WERI-Rb-1 (cell line): ENCODE measurements around the gene ST6GALNAC3.

ENCODE experiments used
- DNase-seq: peaks from one replicate; pipeline ENCODE4 v3.0.0-alpha.2; 2020
- H3K27ac ChIP-seq: fragments of 250-450 bp; sonication (Bioruptor Pico); 2 replicates; pipeline ENCODE4 v1.5.1; 2020; ENCODE audit warnings: mild to moderate bottlenecking, moderate library complexity
- H3K27me3 ChIP-seq: fragments of 250-450 bp; sonication (Bioruptor Pico); 2 replicates; pipeline ENCODE4 v1.5.1; 2021; ENCODE audit warnings: mild to moderate bottlenecking, low read depth, moderate library complexity; ENCODE audit not compliant: insufficient read depth, severe bottlenecking
- H3K36me3 ChIP-seq: fragments of 250-450 bp; sonication (Bioruptor Pico); 2 replicates; pipeline ENCODE4 v1.5.1; 2020; ENCODE audit warnings: mild to moderate bottlenecking, moderate library complexity
- H3K4me3 ChIP-seq: 2 replicates; pipeline ENCODE4 v1.5.1; 2011; ENCODE audit warnings: low read depth, mild to moderate bottlenecking, control low read depth, low read length
- H3K9me3 ChIP-seq: fragments of 250-450 bp; sonication (Bioruptor Pico); 2 replicates; pipeline ENCODE4 v1.5.1; 2021; ENCODE audit warnings: mild to moderate bottlenecking, moderate library complexity; ENCODE audit not compliant: severe bottlenecking
- TF ChIP-seq, protein P1 (sequence below): IDR thresholded peaks from 2 replicates; pipeline ENCODE4 v1.5.1; 2011; ENCODE audit warnings: low read depth, mild to moderate bottlenecking, control low read depth, inconsistent platforms, low read length

Gene ST6GALNAC3

GRCh38 chr1:76425201-76426145 is 350.9 kb downstream of the ST6GALNAC3 start:
- Histone ChIP-seq H3K27ac (no peak overlapping the region), H3K4me3 (no peak overlapping the region)
- DNase-seq, result no peak

GRCh38 chr1:76426606-76427005 is 352.1 kb downstream of the ST6GALNAC3 start:
- Histone ChIP-seq H3K36me3 (no peaks in the 10 kb centered on the region), H3K9me3 (no peaks in the 10 kb centered on the region), H3K27me3 (no peaks in the 10 kb centered on the region), H3K4me3 (no peak overlapping the region), H3K27ac (no peak overlapping the region)
- DNase-seq, result no peak
- TF ChIP-seq, protein P1, sequence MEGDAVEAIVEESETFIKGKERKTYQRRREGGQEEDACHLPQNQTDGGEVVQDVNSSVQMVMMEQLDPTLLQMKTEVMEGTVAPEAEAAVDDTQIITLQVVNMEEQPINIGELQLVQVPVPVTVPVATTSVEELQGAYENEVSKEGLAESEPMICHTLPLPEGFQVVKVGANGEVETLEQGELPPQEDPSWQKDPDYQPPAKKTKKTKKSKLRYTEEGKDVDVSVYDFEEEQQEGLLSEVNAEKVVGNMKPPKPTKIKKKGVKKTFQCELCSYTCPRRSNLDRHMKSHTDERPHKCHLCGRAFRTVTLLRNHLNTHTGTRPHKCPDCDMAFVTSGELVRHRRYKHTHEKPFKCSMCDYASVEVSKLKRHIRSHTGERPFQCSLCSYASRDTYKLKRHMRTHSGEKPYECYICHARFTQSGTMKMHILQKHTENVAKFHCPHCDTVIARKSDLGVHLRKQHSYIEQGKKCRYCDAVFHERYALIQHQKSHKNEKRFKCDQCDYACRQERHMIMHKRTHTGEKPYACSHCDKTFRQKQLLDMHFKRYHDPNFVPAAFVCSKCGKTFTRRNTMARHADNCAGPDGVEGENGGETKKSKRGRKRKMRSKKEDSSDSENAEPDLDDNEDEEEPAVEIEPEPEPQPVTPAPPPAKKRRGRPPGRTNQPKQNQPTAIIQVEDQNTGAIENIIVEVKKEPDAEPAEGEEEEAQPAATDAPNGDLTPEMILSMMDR, result no peak

More at GRCh38 chr1:76425201-76426145, 350.9 kb downstream of the ST6GALNAC3 start:
- Histone ChIP-seq H3K27me3 (no peaks in the 10 kb centered on the region), H3K9me3 (no peaks in the 10 kb centered on the region), H3K36me3 (no peaks in the 10 kb centered on the region)
- TF ChIP-seq, protein P1, result no peak

- no peak overlapping the region for H3K4me3 ChIP-seq
These were observed 353.5 kb downstream of the ST6GALNAC3 start for GRCh38 chr1:76428028-76428427.

DNA sequence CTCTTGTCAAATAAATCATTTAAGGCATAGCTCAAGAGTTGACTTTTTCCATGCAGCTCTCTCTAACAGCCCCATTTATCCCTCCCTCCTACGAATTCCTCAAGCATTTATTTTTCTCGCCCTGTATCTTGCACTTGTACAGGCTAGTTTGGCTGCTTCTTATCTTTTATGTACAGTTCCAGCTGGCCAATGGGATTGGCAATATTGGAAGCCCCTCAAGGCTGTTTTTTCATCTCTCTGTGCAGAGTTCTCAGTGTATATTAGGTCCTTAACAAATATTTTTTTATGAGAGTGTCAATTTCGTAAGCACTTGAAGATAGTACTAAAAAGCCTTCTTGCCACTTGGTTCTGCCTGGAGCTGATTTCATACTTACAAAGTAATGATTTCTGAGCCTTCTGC is 356.0 kb downstream of the ST6GALNAC3 start:
- H3K9me3 ChIP-seq, result no peaks in the 10 kb centered on the region
- no peaks in the 10 kb centered on the region for H3K27me3 ChIP-seq
- TF ChIP-seq, protein P1, result no peak
- H3K27ac ChIP-seq, result no peak overlapping the region
- no peak overlapping the region for H3K4me3 ChIP-seq
- H3K36me3 ChIP-seq, result no peaks in the 10 kb centered on the region
- DNase-seq, result no peak

More at GRCh38 chr1:76428028-76428427, 353.5 kb downstream of the ST6GALNAC3 start:
- no peak for DNase-seq
- no peaks in the 10 kb centered on the region for H3K27me3 ChIP-seq
- no peaks in the 10 kb centered on the region for H3K9me3 ChIP-seq
- H3K27ac ChIP-seq, result no peak overlapping the region
- TF ChIP-seq, protein P1, result no peak
- H3K36me3 ChIP-seq, result no peaks in the 10 kb centered on the region

DNA sequence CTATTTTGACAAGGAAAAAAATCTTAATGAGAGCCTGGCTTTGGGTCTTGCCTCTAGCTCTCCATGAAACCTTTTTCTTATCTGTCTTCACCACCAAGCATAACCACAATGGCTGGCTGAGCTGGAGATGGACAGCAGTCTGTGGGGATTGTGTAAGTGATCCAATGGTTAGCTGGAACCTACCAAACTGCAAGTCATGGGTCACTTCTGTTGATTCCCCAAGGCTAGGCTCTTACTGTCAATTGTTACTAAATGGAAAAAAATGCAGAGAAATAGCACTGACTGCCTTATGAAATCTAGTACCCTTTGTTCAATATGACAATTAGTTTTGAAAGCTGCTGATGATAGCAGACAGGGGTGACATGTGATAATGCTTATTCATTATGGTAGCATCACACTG is 359.0 kb downstream of the ST6GALNAC3 start:
- Histone ChIP-seq H3K27ac (no peak overlapping the region), H3K9me3 (no peaks in the 10 kb centered on the region), H3K27me3 (no peaks in the 10 kb centered on the region), H3K4me3 (no peak overlapping the region), H3K36me3 (no peaks in the 10 kb centered on the region)
- no peak for DNase-seq
- TF ChIP-seq, protein P1, result no peak
